PC-3 (cell line): ENCODE results near the gene DENND5B. TPM values are rescaled to one million over a fixed set of nuclear protein-coding genes. Genes with fewer than 3 reads are reported as not detected.

Experiments used
- ATAC-seq: fragments of 200-7000 bp; cut with Tn5 transposase; 2 replicates; pipeline ENCODE4 v1.9.1; 2020; ENCODE audit warnings: mild to moderate bottlenecking, moderate library complexity
- BruUV-seq: library from RNA; stranded (reverse); fragments of 400-500 nt; replicated peaks from 2 replicates; lab custom pipeline; 2021; lab: Mats Ljungman, UMichigan
- CTCF ChIA-PET: fragments of 300-600 bp; sonication (Branson Sonifier 250); formaldehyde crosslinking; loops from one replicate; lab custom pipeline; 2022; ENCODE audit warnings: antibody characterized with exemption; lab: Charles Lee
- POLR2A ChIA-PET: fragments of 300-600 bp; sonication (Branson Sonifier 250); formaldehyde crosslinking; loops from one replicate; lab custom pipeline; 2022; ENCODE audit warnings: antibody characterized with exemption; ENCODE audit not compliant: unreplicated experiment; lab: Charles Lee
- DNase-seq: peaks from one replicate; pipeline ENCODE4 v3.0.0-alpha.2; 2015
- H2AFZ ChIP-seq: fragments of 300-600 bp; sonication (generic); 2 replicates; pipeline ENCODE4 v1.6.0; 2016; ENCODE audit warnings: antibody characterized with exemption, low read length
- H3F3A ChIP-seq: fragments of 300-600 bp; sonication (generic); one replicate; pipeline ENCODE4 v1.6.0; 2017; ENCODE audit warnings: antibody characterized with exemption, low read length, control low read depth, mild to moderate bottlenecking; ENCODE audit not compliant: unreplicated experiment
- H3K27ac ChIP-seq: fragments of 300-600 bp; sonication (generic); 2 replicates; pipeline ENCODE4 v1.5.1; 2016; ENCODE audit warnings: mild to moderate bottlenecking, low read length
- H3K27me3 ChIP-seq: fragments of 300-600 bp; sonication (generic); 2 replicates; pipeline ENCODE4 v1.6.1; 2016; ENCODE audit warnings: low read length, mixed read lengths
- H3K36me3 ChIP-seq: fragments of 300-600 bp; sonication (generic); 2 replicates; pipeline ENCODE4 v1.6.1; 2016; ENCODE audit warnings: low read depth, mixed run types, low read length, mixed read lengths
- H3K4me1 ChIP-seq: fragments of 300-600 bp; sonication (generic); 2 replicates; pipeline ENCODE4 v1.5.1; 2016; ENCODE audit warnings: low read length; ENCODE audit not compliant: insufficient read depth
- H3K4me2 ChIP-seq: fragments of 300-600 bp; sonication (generic); 2 replicates; pipeline ENCODE4 v1.6.0; 2016; ENCODE audit warnings: low read length
- H3K4me3 ChIP-seq: fragments of 300-600 bp; sonication (generic); 2 replicates; pipeline ENCODE4 v1.5.1; 2016; ENCODE audit warnings: mild to moderate bottlenecking, low read length, mixed read lengths
- H3K79me2 ChIP-seq: fragments of 300-600 bp; sonication (generic); 2 replicates; pipeline ENCODE4 v1.6.1; 2017; ENCODE audit warnings: low read length, mixed read lengths
- H3K9ac ChIP-seq: fragments of 300-600 bp; sonication (generic); 2 replicates; pipeline ENCODE4 v1.6.0; 2016; ENCODE audit warnings: mild to moderate bottlenecking, low read length
- H3K9me2 ChIP-seq: fragments of 300-600 bp; sonication (generic); replicated peaks from 2 replicates; pipeline ENCODE4 v1.6.1; 2016; ENCODE audit warnings: mixed run types, low read length, mixed read lengths
- H3K9me3 ChIP-seq: fragments of 300-600 bp; sonication (generic); 2 replicates; pipeline ENCODE4 v1.6.1; 2016; ENCODE audit warnings: low read length, mixed read lengths
- H4K20me1 ChIP-seq: fragments of 300-600 bp; sonication (generic); 2 replicates; pipeline ENCODE4 v1.6.1; 2016; ENCODE audit warnings: low read length, mixed read lengths
- CTCF ChIP-seq: fragments of 300-600 bp; sonication (generic); conservative IDR thresholded peaks from 2 replicates; pipeline ENCODE4 v1.5.1; 2017; ENCODE audit warnings: antibody characterized with exemption, low read depth, mild to moderate bottlenecking, low read length
- EZH2 ChIP-seq: fragments of 300-600 bp; sonication (generic); IDR thresholded peaks from one replicate; pipeline ENCODE4 v1.6.1; 2017; ENCODE audit warnings: antibody characterized with exemption, mild to moderate bottlenecking, low read length; ENCODE audit not compliant: unreplicated experiment
- EZH2phosphoT487 ChIP-seq: fragments of 300-600 bp; sonication (generic); IDR thresholded peaks from 2 replicates; pipeline ENCODE4 v1.6.1; 2018; ENCODE audit warnings: mild to moderate bottlenecking, antibody characterized with exemption, low read length, borderline replicate concordance
- intact Hi-C: fragments of 100-400 bp; cut with micrococcal nuclease; formaldehyde crosslinking; loops from 2 replicates; pipeline ENCODE4 v1.9.0; 2023
- total RNA-seq: library from RNA; depleted of rRNA; stranded (reverse); fragments of >200 nt; gene quantifications from 2 replicates; pipeline ENCODE4 v1.2.3, GENCODE V29; 2014

The DENND5B gene
- total RNA-seq, 1 experiment from 2014 or later: 4.2 TPM

- H4K20me1 ChIP-seq: no peaks in the 10 kb centered on the region
- H3K9ac ChIP-seq: no peak overlapping the region
- no TSS peak for BruUV-seq
- no peaks in the 10 kb centered on the region for H3K36me3 ChIP-seq
- ATAC-seq: no peak
- ChIA-PET CTCF (no interaction called here), POLR2A (no interaction called here)
- H3K27me3 ChIP-seq: no peaks in the 10 kb centered on the region
- H3K9me3 ChIP-seq: no peaks in the 10 kb centered on the region
- TF ChIP-seq EZH2 (no peak), EZH2phosphoT487 (no peak), CTCF (no peak)
- no peak overlapping the region for H3K27ac ChIP-seq
- no peaks in the 10 kb centered on the region for H3K4me1 ChIP-seq
- H3K4me3 ChIP-seq: no peak overlapping the region
- intact Hi-C loops: no loop called here
- no peak overlapping the region for H3K4me2 ChIP-seq
- H3K79me2 ChIP-seq: no peaks in the 10 kb centered on the region
- H3F3A ChIP-seq: no peaks in the 10 kb centered on the region
- H2AFZ ChIP-seq: no peak overlapping the region
- no peak for DNase-seq
- no peaks in the 10 kb centered on the region for H3K9me2 ChIP-seq
Observed at GRCh38 chr12:31626270-31626995, 35.5 kb upstream of the DENND5B start.

GRCh38 chr12:31622038-31622437 is 31.1 kb upstream of the DENND5B start:
- Histone ChIP-seq H3K4me1 (no peaks in the 10 kb centered on the region), H3K9me3 (no peaks in the 10 kb centered on the region), H3K27me3 (no peaks in the 10 kb centered on the region), H3F3A (no peaks in the 10 kb centered on the region), H3K27ac (no peak overlapping the region), H3K79me2 (no peaks in the 10 kb centered on the region), H3K9me2 (no peaks in the 10 kb centered on the region), H3K4me2 (no peak overlapping the region), H3K36me3 (no peaks in the 10 kb centered on the region), H3K9ac (no peak overlapping the region), H4K20me1 (no peaks in the 10 kb centered on the region), H3K4me3 (no peak overlapping the region), H2AFZ (no peak overlapping the region)
- DNase-seq (no peak), ATAC-seq (no peak)
- intact Hi-C loops: no loop called here
- ChIA-PET CTCF (no interaction called here), POLR2A (no interaction called here)
- TF ChIP-seq CTCF: no peak
- no peak for TF ChIP-seq EZH2
- TF ChIP-seq EZH2phosphoT487: no peak
- no TSS peak for BruUV-seq

GRCh38 chr12:31620311-31620710 is 29.4 kb upstream of the DENND5B start:
- H3K4me2 ChIP-seq: no peak overlapping the region
- no peak for ATAC-seq
- H3F3A ChIP-seq: no peaks in the 10 kb centered on the region
- no peaks in the 10 kb centered on the region for H3K27me3 ChIP-seq
- no peak for TF ChIP-seq EZH2phosphoT487
- TF ChIP-seq CTCF: no peak
- TF ChIP-seq EZH2: no peak
- no peaks in the 10 kb centered on the region for H3K79me2 ChIP-seq
- intact Hi-C loops: no loop called here
- H3K9ac ChIP-seq: no peak overlapping the region
- BruUV-seq: no TSS peak
- no peak for DNase-seq
- CTCF ChIA-PET: no interaction called here
- no peak overlapping the region for H2AFZ ChIP-seq
- no peaks in the 10 kb centered on the region for H4K20me1 ChIP-seq
- H3K36me3 ChIP-seq: no peaks in the 10 kb centered on the region
- H3K9me3 ChIP-seq: no peaks in the 10 kb centered on the region
- H3K27ac ChIP-seq: no peak overlapping the region
- H3K9me2 ChIP-seq: no peaks in the 10 kb centered on the region
- no peak overlapping the region for H3K4me3 ChIP-seq
- H3K4me1 ChIP-seq: no peaks in the 10 kb centered on the region
- POLR2A ChIA-PET: no interaction called here
